PC-9 (cell line): ENCODE results near the gene SFMBT2. TPM values are rescaled to one million over a fixed set of nuclear protein-coding genes. Genes with fewer than 3 reads are reported as not detected.

Experiments used
- BruUV-seq: library from RNA; stranded (reverse); fragments of 400-500 nt; replicated peaks from 2 replicates; lab custom pipeline; 2021; lab: Mats Ljungman, UMichigan
- CTCF ChIA-PET: fragments of 300-600 bp; sonication (Branson Sonifier 250); formaldehyde crosslinking; loops from one replicate; lab custom pipeline; 2022; ENCODE audit warnings: antibody characterized with exemption; lab: Charles Lee
- POLR2A ChIA-PET: fragments of 300-600 bp; sonication (Branson Sonifier 250); formaldehyde crosslinking; loops from one replicate; lab custom pipeline; 2022; ENCODE audit warnings: antibody characterized with exemption; ENCODE audit not compliant: unreplicated experiment; lab: Charles Lee
- DNase-seq, 2 experiments: peaks; one replicate each; pipeline versions ENCODE4 v3.0.0 to v3.0.0-alpha.2; 2015 to 2022; ENCODE audit warnings: mixed read lengths in 1 of 2
- H2AFZ ChIP-seq: fragments of 200-600 bp; sonication (generic); 2 replicates; pipeline ENCODE4 v1.8.1; 2017; ENCODE audit warnings: antibody characterized with exemption
- H3F3A ChIP-seq: fragments of 200-600 bp; sonication (generic); 2 replicates; pipeline ENCODE4 v1.8.1; 2017; ENCODE audit warnings: antibody characterized with exemption, mild to moderate bottlenecking, low read depth; ENCODE audit not compliant: insufficient read depth
- H3K27ac ChIP-seq: fragments of 200-600 bp; sonication (generic); 2 replicates; pipeline ENCODE4 v1.6.1; 2016; ENCODE audit warnings: mixed run types
- H3K27me3 ChIP-seq: fragments of 200-600 bp; sonication (generic); 2 replicates; pipeline ENCODE4 v1.6.1; 2016; ENCODE audit warnings: low read depth, mixed run types; ENCODE audit not compliant: insufficient read depth
- H3K36me3 ChIP-seq: fragments of 200-600 bp; sonication (generic); 2 replicates; pipeline ENCODE4 v1.6.1; 2016; ENCODE audit warnings: low read depth, mixed run types
- H3K4me1 ChIP-seq: fragments of 200-600 bp; sonication (generic); replicated peaks from 2 replicates; pipeline ENCODE4 v1.6.1; 2016; ENCODE audit warnings: mixed run types; ENCODE audit not compliant: insufficient read depth
- H3K4me2 ChIP-seq: fragments of 200-600 bp; sonication (generic); 2 replicates; pipeline ENCODE4 v1.6.1; 2017; ENCODE audit warnings: mixed run types
- H3K4me3 ChIP-seq: fragments of 200-600 bp; sonication (generic); 2 replicates; pipeline ENCODE4 v1.6.1; 2016; ENCODE audit warnings: mixed run types
- H3K79me2 ChIP-seq: fragments of 200-600 bp; sonication (generic); 2 replicates; pipeline ENCODE4 v1.6.1; 2017; ENCODE audit warnings: low read depth, mixed run types
- H3K9me2 ChIP-seq: fragments of 200-600 bp; sonication (generic); 2 replicates; pipeline ENCODE4 v1.8.1; 2017; ENCODE audit warnings: mild to moderate bottlenecking; ENCODE audit not compliant: insufficient read depth
- H3K9me3 ChIP-seq: fragments of 200-600 bp; sonication (generic); 2 replicates; pipeline ENCODE4 v1.8.1; 2016; ENCODE audit warnings: low read depth; ENCODE audit not compliant: insufficient read depth
- H4K20me1 ChIP-seq: fragments of 200-600 bp; sonication (generic); 2 replicates; pipeline ENCODE4 v1.8.1; 2017; ENCODE audit not compliant: insufficient read depth
- CTCF ChIP-seq: fragments of 200-600 bp; sonication (generic); conservative IDR thresholded peaks from 2 replicates; pipeline ENCODE4 v1.6.1; 2017; ENCODE audit warnings: mixed run types, antibody characterized with exemption, mild to moderate bottlenecking, moderate library complexity
- EZH2 ChIP-seq: fragments of 200-600 bp; sonication (generic); IDR thresholded peaks from 2 replicates; pipeline ENCODE4 v1.8.0; 2017; ENCODE audit warnings: antibody characterized with exemption, low read depth
- intact Hi-C: fragments of 100-400 bp; cut with micrococcal nuclease; formaldehyde crosslinking; loops from one replicate; pipeline ENCODE4 v1.10.0; 2022; ENCODE audit not compliant: unreplicated experiment
- total RNA-seq: library from RNA; stranded (reverse); gene quantifications from 2 replicates; pipeline ENCODE4 v1.2.3, GENCODE V29; 2021

SFMBT2 gene
- total RNA-seq, 1 experiment from 2014 or later = 0.07 TPM

DNA sequence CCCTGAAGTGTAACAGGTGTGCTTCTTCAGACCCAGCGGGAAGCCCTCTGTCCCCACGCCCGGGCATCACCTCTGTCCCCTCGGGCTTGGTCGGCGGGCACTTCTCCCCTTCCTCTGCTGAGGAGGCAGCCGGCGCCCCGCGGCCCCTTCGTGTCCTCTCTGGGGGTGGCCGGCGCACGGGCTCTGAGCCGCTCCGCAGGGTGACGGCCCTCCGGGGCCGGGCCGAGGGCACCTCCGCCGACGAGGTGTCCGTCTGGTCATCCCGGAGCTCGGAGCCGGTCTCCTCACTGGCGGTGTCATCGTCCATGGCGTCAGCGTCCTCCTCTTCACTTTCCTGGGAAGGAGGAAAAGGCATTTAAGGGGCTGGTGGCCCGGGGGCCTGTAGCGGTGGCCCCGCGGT lies 239.0 kb downstream of the SFMBT2 start:
- no peak overlapping the region for H3K27ac ChIP-seq
- TF ChIP-seq EZH2 (no peak), CTCF (no peak)
- no peaks in the 10 kb centered on the region for H3K4me1 ChIP-seq
- intact Hi-C loops = no loop called here
- no peaks in the 10 kb centered on the region for H3K79me2 ChIP-seq
- H3K4me2 ChIP-seq = no peak overlapping the region
- H3K27me3 ChIP-seq = peaks cover 59% of the 10 kb centered on the region
- no TSS peak for BruUV-seq
- POLR2A ChIA-PET = no interaction called here
- H2AFZ ChIP-seq = no peak overlapping the region
- DNase-seq = no peak
- no peak overlapping the region for H3K4me3 ChIP-seq
- H3F3A ChIP-seq = no peaks in the 10 kb centered on the region
- no peaks in the 10 kb centered on the region for H4K20me1 ChIP-seq
- H3K36me3 ChIP-seq = no peaks in the 10 kb centered on the region
- CTCF ChIA-PET = no interaction called here
- no peaks in the 10 kb centered on the region for H3K9me3 ChIP-seq
- no peaks in the 10 kb centered on the region for H3K9me2 ChIP-seq

DNA sequence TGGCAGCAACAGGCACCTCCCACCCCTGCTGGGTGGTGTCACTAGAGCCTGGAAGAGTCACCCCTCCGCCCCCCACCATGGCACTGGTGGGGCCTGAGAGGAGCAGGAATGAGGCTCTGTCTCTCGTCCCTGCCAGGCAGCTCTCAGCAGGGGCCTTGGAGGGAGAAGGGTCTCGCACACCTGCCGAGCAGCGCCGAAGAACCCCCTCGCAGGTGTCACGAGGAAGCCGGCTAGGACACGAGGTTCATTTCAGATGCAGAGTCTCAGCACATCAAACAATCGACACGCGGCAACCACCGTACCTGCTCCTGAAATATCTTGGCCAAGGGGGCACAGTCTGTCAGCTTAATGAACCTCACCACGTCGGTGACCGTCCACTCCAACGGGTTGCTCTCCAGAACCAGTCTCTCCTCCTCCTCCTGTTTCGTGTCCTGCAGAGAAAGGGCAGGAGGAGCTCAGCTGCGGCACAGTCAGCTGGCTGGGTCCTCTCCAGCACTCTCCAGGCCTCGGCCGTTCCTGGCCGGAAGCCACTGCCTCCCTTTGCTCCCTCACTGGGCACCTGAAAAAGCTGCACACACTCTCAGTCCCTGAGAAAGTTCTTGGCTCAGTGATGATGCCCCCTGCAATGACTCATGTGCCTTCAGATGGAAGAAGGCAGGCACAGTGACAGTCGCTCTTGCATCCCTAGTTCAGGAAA lies 240.1 kb downstream of the SFMBT2 start:
- no peaks in the 10 kb centered on the region for H3K4me1 ChIP-seq
- no peaks in the 10 kb centered on the region for H4K20me1 ChIP-seq
- TF ChIP-seq EZH2 (no peak), CTCF (no peak)
- no peaks in the 10 kb centered on the region for H3K9me3 ChIP-seq
- H3K27me3 ChIP-seq = peaks cover 64% of the 10 kb centered on the region
- H2AFZ ChIP-seq = no peak overlapping the region
- no peak overlapping the region for H3K27ac ChIP-seq
- no peak for DNase-seq
- ChIA-PET POLR2A (no interaction called here), CTCF (no interaction called here)
- BruUV-seq = no TSS peak
- H3K9me2 ChIP-seq = no peaks in the 10 kb centered on the region
- no peaks in the 10 kb centered on the region for H3F3A ChIP-seq
- no peaks in the 10 kb centered on the region for H3K79me2 ChIP-seq
- H3K36me3 ChIP-seq = no peaks in the 10 kb centered on the region
- H3K4me3 ChIP-seq = no peak overlapping the region
- intact Hi-C loops = no loop called here
- no peak overlapping the region for H3K4me2 ChIP-seq

- no peaks in the 10 kb centered on the region for H3K9me2 ChIP-seq
- no peaks in the 10 kb centered on the region for H3F3A ChIP-seq
- H3K4me1 ChIP-seq = no peaks in the 10 kb centered on the region
- POLR2A ChIA-PET = no interaction called here
- no peak for DNase-seq
- H3K4me2 ChIP-seq = no peak overlapping the region
- peaks cover 45% of the 10 kb centered on the region for H3K27me3 ChIP-seq
- intact Hi-C loops = no loop called here
- H4K20me1 ChIP-seq = no peaks in the 10 kb centered on the region
- no peaks in the 10 kb centered on the region for H3K9me3 ChIP-seq
- H3K36me3 ChIP-seq = no peaks in the 10 kb centered on the region
- no peak overlapping the region for H3K4me3 ChIP-seq
- H3K27ac ChIP-seq = no peak overlapping the region
- H2AFZ ChIP-seq = no peak overlapping the region; the same call in 1 of the 2 replicates
- CTCF ChIA-PET = no interaction called here
- H3K79me2 ChIP-seq = no peaks in the 10 kb centered on the region
- no TSS peak for BruUV-seq
- TF ChIP-seq CTCF = no peak
- no peak for TF ChIP-seq EZH2
These were observed 242.4 kb downstream of the SFMBT2 start for GRCh38 chr10:7168414-7168813.
